ENCODE results near the gene ASCC3. TPM values are rescaled to one million over a fixed set of nuclear protein-coding genes. Genes with fewer than 3 reads are reported as not detected.
"Not testable (repeated sequence)": the region's sequence is repeated elsewhere in the genome, so short reads cannot be mapped to it uniquely, and the experiment has no call there.

The ASCC3 gene
- total RNA-seq, 1 experiment from 2014 or later: 48.2 TPM

GRCh38 chr6:100891079-100891478 lies 9.9 kb upstream of the ASCC3 start:
- Mint-ChIP-seq H3K36me3 (ENCODE audit: insufficient read depth, unreplicated experiment) (no peaks in the 10 kb centered on the region), H3K9me3 (ENCODE audit: unreplicated experiment) (no peaks in the 10 kb centered on the region), H3K4me1 (ENCODE audit: low read depth, unreplicated experiment) (no peaks in the 10 kb centered on the region), H3K27me3 (ENCODE audit: insufficient read depth, unreplicated experiment) (no peaks in the 10 kb centered on the region), H3K4me3 (ENCODE audit: unreplicated experiment) (no peak overlapping the region), H3K27ac (ENCODE audit: unreplicated experiment) (no peak overlapping the region)
- ChIA-PET CTCF (no interaction called here), POLR2A (interaction anchor here (0.6 to 1.7 kb wide), 2 partner anchors 10 to 250 kb away, joined by 3 to 18 read pairs; partner anchors contain the start of gene ASCC3)
- Histone ChIP-seq H3K27me3 (replicated peaks; ENCODE audit: control insufficient read depth, insufficient read depth, low read length) (no peaks in the 10 kb centered on the region), H3K9me3 (peaks cover 3% of the 10 kb centered on the region; the same call in 1 of the 2 replicates), H3K4me1 (peaks cover 22% of the 10 kb centered on the region), H3K4me3 (ENCODE audit: low read depth, low read length) (no peak overlapping the region), H3K36me3 (ENCODE audit: control insufficient read depth, insufficient read depth, low read length) (no peaks in the 10 kb centered on the region)
- no peak for DNase-seq
- TF ChIP-seq CTCF (IDR thresholded peaks at IDR 0.05; ENCODE audit: insufficient read depth in 1 of 2, low read depth in 1 of 2, low read length in 1 of 2, severe bottlenecking in 1 of 2, unreplicated experiment in 1 of 2): no peak
- no TSS peak for BruUV-seq (replicated peaks)
- intact Hi-C loops (cut with micrococcal nuclease; ENCODE audit: unreplicated experiment): loop anchor here (2.0 kb wide), 2 partner anchors 14 to 58 kb away; no protein-coding TSS in a partner anchor

- H3K9me3 ChIP-seq; H3K4me3 ChIP-seq (ENCODE audit: low read depth, low read length); H3K36me3 ChIP-seq (ENCODE audit: control insufficient read depth, insufficient read depth, low read length); H3K27ac Mint-ChIP-seq (ENCODE audit: unreplicated experiment); H3K27me3 Mint-ChIP-seq (ENCODE audit: insufficient read depth, unreplicated experiment); H3K4me3 Mint-ChIP-seq (ENCODE audit: unreplicated experiment); H3K27me3 ChIP-seq (replicated peaks; ENCODE audit: control insufficient read depth, insufficient read depth, low read length); H3K9me3 Mint-ChIP-seq (ENCODE audit: unreplicated experiment); H3K36me3 Mint-ChIP-seq (ENCODE audit: insufficient read depth, unreplicated experiment); BruUV-seq (replicated peaks); CTCF ChIA-PET; DNase-seq; H3K4me1 Mint-ChIP-seq (ENCODE audit: low read depth, unreplicated experiment): not testable (repeated sequence)
- intact Hi-C loops (cut with micrococcal nuclease; ENCODE audit: unreplicated experiment): loop anchor here (2.0 kb wide), 2 partner anchors 14 to 58 kb away; no protein-coding TSS in a partner anchor
- H3K4me1 ChIP-seq: peaks cover 22% of the 10 kb centered on the region
- POLR2A ChIA-PET: interaction anchor here (0.6 to 1.7 kb wide), 2 partner anchors 9 to 32 kb away, joined by 5 to 18 read pairs; partner anchors contain the start of gene ASCC3
These were observed 9.5 kb upstream of the ASCC3 start for GRCh38 chr6:100890646-100891045.

DNA sequence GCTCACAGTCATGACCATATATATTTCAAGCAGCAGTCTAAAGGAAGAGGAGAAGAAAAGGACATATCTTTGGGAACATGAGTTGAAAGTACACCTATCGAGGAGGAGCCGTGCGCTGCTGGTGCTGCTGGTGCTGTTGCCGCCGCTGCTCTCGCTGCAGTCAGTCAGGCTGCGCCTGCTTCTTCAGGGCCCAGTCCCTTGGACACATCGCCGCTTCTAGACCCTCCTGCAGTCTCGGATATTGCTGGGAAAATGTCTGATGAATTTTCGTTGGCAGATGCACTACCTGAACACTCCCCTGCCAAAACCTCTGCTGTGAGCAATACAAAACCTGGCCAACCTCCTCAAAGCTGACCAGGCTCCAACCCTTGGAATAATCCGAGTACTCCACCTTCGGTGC lies 8.2 kb upstream of the ASCC3 start:
- no TSS peak for BruUV-seq (replicated peaks)
- intact Hi-C loops (cut with micrococcal nuclease; ENCODE audit: unreplicated experiment): no loop called here
- no peak for DNase-seq
- ChIA-PET POLR2A (no interaction called here), CTCF (no interaction called here)
- no peaks in the 10 kb centered on the region for H3K27me3 Mint-ChIP-seq (ENCODE audit: insufficient read depth, unreplicated experiment)
- Histone ChIP-seq H3K4me1 (peaks cover 22% of the 10 kb centered on the region), H3K27me3 (replicated peaks; ENCODE audit: control insufficient read depth, insufficient read depth, low read length) (no peaks in the 10 kb centered on the region), H3K9me3 (no peaks in the 10 kb centered on the region), H3K36me3 (ENCODE audit: control insufficient read depth, insufficient read depth, low read length) (no peaks in the 10 kb centered on the region), H3K4me3 (ENCODE audit: low read depth, low read length) (no peak overlapping the region)
- H3K4me3 Mint-ChIP-seq (ENCODE audit: unreplicated experiment): no peak overlapping the region
- no peak for TF ChIP-seq CTCF (IDR thresholded peaks at IDR 0.05; ENCODE audit: insufficient read depth in 1 of 2, low read depth in 1 of 2, low read length in 1 of 2, severe bottlenecking in 1 of 2, unreplicated experiment in 1 of 2)
- no peaks in the 10 kb centered on the region for H3K9me3 Mint-ChIP-seq (ENCODE audit: unreplicated experiment)
- H3K36me3 Mint-ChIP-seq (ENCODE audit: insufficient read depth, unreplicated experiment): no peaks in the 10 kb centered on the region
- no peak overlapping the region for H3K27ac Mint-ChIP-seq (ENCODE audit: unreplicated experiment)
- H3K4me1 Mint-ChIP-seq (ENCODE audit: low read depth, unreplicated experiment): no peaks in the 10 kb centered on the region

DNA sequence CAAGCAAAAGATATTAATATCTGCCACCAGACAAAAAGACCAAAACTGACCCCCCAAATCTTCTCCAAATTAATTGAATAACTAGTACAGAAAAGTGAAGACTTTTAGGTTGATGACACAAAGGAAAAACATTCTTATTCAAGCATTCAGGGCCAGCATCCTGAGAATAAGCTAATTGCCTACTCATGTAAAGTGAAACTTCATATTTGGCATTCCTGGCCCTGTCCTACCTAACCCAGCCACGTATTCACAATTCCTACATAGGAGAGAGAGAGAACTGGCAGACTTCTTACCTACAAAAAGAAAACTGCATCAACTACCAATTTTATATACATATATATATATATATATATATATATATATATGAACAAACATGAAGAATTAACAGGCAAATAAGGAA lies 4.9 kb upstream of the ASCC3 start:
- Histone ChIP-seq H3K4me1 (peaks cover 12% of the 10 kb centered on the region), H3K27me3 (replicated peaks; ENCODE audit: control insufficient read depth, insufficient read depth, low read length) (no peaks in the 10 kb centered on the region), H3K9me3 (no peaks in the 10 kb centered on the region), H3K36me3 (ENCODE audit: control insufficient read depth, insufficient read depth, low read length) (no peaks in the 10 kb centered on the region), H3K4me3 (ENCODE audit: low read depth, low read length) (no peak overlapping the region)
- POLR2A ChIA-PET: no interaction called here
- H3K27me3 Mint-ChIP-seq (ENCODE audit: insufficient read depth, unreplicated experiment): no peaks in the 10 kb centered on the region
- H3K4me1 Mint-ChIP-seq (ENCODE audit: low read depth, unreplicated experiment): peaks cover 11% of the 10 kb centered on the region
- H3K27ac Mint-ChIP-seq (ENCODE audit: unreplicated experiment): no peak overlapping the region
- H3K36me3 Mint-ChIP-seq (ENCODE audit: insufficient read depth, unreplicated experiment): peaks cover 6% of the 10 kb centered on the region
- DNase-seq: no peak
- no TSS peak for BruUV-seq (replicated peaks)
- no peak for TF ChIP-seq CTCF (IDR thresholded peaks at IDR 0.05; ENCODE audit: insufficient read depth in 1 of 2, low read depth in 1 of 2, low read length in 1 of 2, severe bottlenecking in 1 of 2, unreplicated experiment in 1 of 2)
- intact Hi-C loops (cut with micrococcal nuclease; ENCODE audit: unreplicated experiment): no loop called here
- H3K9me3 Mint-ChIP-seq (ENCODE audit: unreplicated experiment): no peaks in the 10 kb centered on the region
- CTCF ChIA-PET: no interaction called here
- H3K4me3 Mint-ChIP-seq (ENCODE audit: unreplicated experiment): no peak overlapping the region

All from Caco-2 (cell line).